Osteoblast (primary cell): Measurements from ENCODE around the gene DMBT1. TPM values are rescaled to one million over a fixed set of nuclear protein-coding genes. Genes with fewer than 3 reads are reported as not detected.
A peak's percentile ranks its signal among the peaks of the same experiment; 100 is the strongest.

Source experiments
- DNase-seq: peaks from one replicate; pipeline ENCODE4 v3.0.0; 2011; ENCODE audit warnings: low spot score, mixed read lengths; ENCODE audit not compliant: insufficient read length; ENCODE audit errors: missing footprints
- H2AFZ ChIP-seq: 2 replicates; pipeline ENCODE4 v1.6.0; 2011; ENCODE audit warnings: mild to moderate bottlenecking, low read length
- H3K27ac ChIP-seq: 2 replicates; pipeline ENCODE4 v1.5.1; 2011; ENCODE audit warnings: mild to moderate bottlenecking, low read depth, low read length, moderate library complexity
- H3K27me3 ChIP-seq: 2 replicates; pipeline ENCODE4 v1.6.0; 2012; ENCODE audit warnings: mild to moderate bottlenecking, control low read depth, inconsistent platforms, low read length, moderate library complexity; ENCODE audit not compliant: insufficient read depth
- H3K36me3 ChIP-seq: 2 replicates; pipeline ENCODE4 v1.5.1; 2011; ENCODE audit warnings: mild to moderate bottlenecking, low read length, control low read depth, moderate library complexity; ENCODE audit not compliant: insufficient read depth
- H3K4me1 ChIP-seq: 2 replicates; pipeline ENCODE4 v1.5.1; 2011; ENCODE audit warnings: mild to moderate bottlenecking, low read length, control low read depth, moderate library complexity; ENCODE audit not compliant: insufficient read depth
- H3K4me2 ChIP-seq: 2 replicates; pipeline ENCODE4 v1.6.0; 2011; ENCODE audit warnings: mild to moderate bottlenecking, low read length; ENCODE audit not compliant: insufficient read depth
- H3K4me3 ChIP-seq: fragments of 200-600 bp; sonication (generic); 3 replicates; pipeline ENCODE4 v1.5.1; 2012; ENCODE audit warnings: mild to moderate bottlenecking, low read length, inconsistent platforms; ENCODE audit not compliant: insufficient read depth
- H3K79me2 ChIP-seq: 2 replicates; pipeline ENCODE4 v1.6.0; 2012; ENCODE audit warnings: mild to moderate bottlenecking, low read length, control low read depth, inconsistent platforms; ENCODE audit not compliant: insufficient read depth
- H3K9me3 ChIP-seq: 2 replicates; pipeline ENCODE4 v1.5.1; 2011; ENCODE audit warnings: low read depth, low read length, control low read depth
- H4K20me1 ChIP-seq: 2 replicates; pipeline ENCODE4 v1.6.0; 2012; ENCODE audit warnings: mild to moderate bottlenecking, low read length, control low read depth; ENCODE audit not compliant: insufficient read depth
- total RNA-seq: library from RNA; depleted of rRNA; stranded (reverse); fragments of >200 nt; gene quantifications from 2 replicates; pipeline ENCODE4 v1.2.3, GENCODE V29; 2012
- TF ChIP-seq, protein P1 (sequence below): IDR thresholded peaks from 2 replicates; pipeline ENCODE4 v1.5.1; 2011; ENCODE audit warnings: mild to moderate bottlenecking, low read depth, low read length, moderate library complexity; ENCODE audit errors: extremely low read depth

DMBT1 gene
- total RNA-seq, 1 donor = under 0.01 TPM

- Histone ChIP-seq H4K20me1 (no peaks in the 10 kb centered on the region), H3K27me3 (peaks cover 3% of the 10 kb centered on the region), H2AFZ (no peak overlapping the region), H3K9me3 (no peaks in the 10 kb centered on the region), H3K4me1 (no peaks in the 10 kb centered on the region), H3K4me2 (no peak overlapping the region), H3K4me3 (no peak overlapping the region), H3K36me3 (no peaks in the 10 kb centered on the region), H3K79me2 (no peaks in the 10 kb centered on the region), H3K27ac (no peak overlapping the region)
- TF ChIP-seq, protein P1, sequence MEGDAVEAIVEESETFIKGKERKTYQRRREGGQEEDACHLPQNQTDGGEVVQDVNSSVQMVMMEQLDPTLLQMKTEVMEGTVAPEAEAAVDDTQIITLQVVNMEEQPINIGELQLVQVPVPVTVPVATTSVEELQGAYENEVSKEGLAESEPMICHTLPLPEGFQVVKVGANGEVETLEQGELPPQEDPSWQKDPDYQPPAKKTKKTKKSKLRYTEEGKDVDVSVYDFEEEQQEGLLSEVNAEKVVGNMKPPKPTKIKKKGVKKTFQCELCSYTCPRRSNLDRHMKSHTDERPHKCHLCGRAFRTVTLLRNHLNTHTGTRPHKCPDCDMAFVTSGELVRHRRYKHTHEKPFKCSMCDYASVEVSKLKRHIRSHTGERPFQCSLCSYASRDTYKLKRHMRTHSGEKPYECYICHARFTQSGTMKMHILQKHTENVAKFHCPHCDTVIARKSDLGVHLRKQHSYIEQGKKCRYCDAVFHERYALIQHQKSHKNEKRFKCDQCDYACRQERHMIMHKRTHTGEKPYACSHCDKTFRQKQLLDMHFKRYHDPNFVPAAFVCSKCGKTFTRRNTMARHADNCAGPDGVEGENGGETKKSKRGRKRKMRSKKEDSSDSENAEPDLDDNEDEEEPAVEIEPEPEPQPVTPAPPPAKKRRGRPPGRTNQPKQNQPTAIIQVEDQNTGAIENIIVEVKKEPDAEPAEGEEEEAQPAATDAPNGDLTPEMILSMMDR = no peak
- DNase-seq = no peak
Measured at GRCh38 chr10:122640921-122641320, 80.4 kb downstream of the DMBT1 start.

GRCh38 chr10:122642726-122643605 lies 82.4 kb downstream of the DMBT1 start:
- H3K27ac ChIP-seq = no peak overlapping the region
- H3K4me1 ChIP-seq = no peaks in the 10 kb centered on the region
- H3K4me3 ChIP-seq = no peak overlapping the region
- H2AFZ ChIP-seq = no peak overlapping the region
- TF ChIP-seq, protein P1 = no peak
- no peak for DNase-seq
- no peak overlapping the region for H3K4me2 ChIP-seq
- no peaks in the 10 kb centered on the region for H3K79me2 ChIP-seq
- no peaks in the 10 kb centered on the region for H4K20me1 ChIP-seq
- peaks cover 6% of the 10 kb centered on the region for H3K27me3 ChIP-seq
- H3K9me3 ChIP-seq = no peaks in the 10 kb centered on the region
- no peaks in the 10 kb centered on the region for H3K36me3 ChIP-seq

- H3K27me3 ChIP-seq = peaks cover 10% of the 10 kb centered on the region
- H3K4me1 ChIP-seq = no peaks in the 10 kb centered on the region
- TF ChIP-seq, protein P1 = no peak
- no peak overlapping the region for H3K4me3 ChIP-seq
- DNase-seq = peak; percentile 55
- no peak overlapping the region for H2AFZ ChIP-seq
- H4K20me1 ChIP-seq = no peaks in the 10 kb centered on the region
- no peaks in the 10 kb centered on the region for H3K36me3 ChIP-seq
- no peak overlapping the region for H3K27ac ChIP-seq
- no peak overlapping the region for H3K4me2 ChIP-seq
- no peaks in the 10 kb centered on the region for H3K79me2 ChIP-seq
- H3K9me3 ChIP-seq = no peaks in the 10 kb centered on the region
Measured at GRCh38 chr10:122643931-122644534, 83.5 kb downstream of the DMBT1 start.
